NCI-H1436 (cell line): ENCODE results near the gene FAM3D.
"Not testable (repeated sequence)": the region's sequence is repeated elsewhere in the genome, so short reads cannot be mapped to it uniquely, and the experiment has no call there.

Experiments
- DNase-seq: peaks from one replicate; lab custom pipeline; 2025; lab: John Stamatoyannopoulos, UW

Gene FAM3D

DNA sequence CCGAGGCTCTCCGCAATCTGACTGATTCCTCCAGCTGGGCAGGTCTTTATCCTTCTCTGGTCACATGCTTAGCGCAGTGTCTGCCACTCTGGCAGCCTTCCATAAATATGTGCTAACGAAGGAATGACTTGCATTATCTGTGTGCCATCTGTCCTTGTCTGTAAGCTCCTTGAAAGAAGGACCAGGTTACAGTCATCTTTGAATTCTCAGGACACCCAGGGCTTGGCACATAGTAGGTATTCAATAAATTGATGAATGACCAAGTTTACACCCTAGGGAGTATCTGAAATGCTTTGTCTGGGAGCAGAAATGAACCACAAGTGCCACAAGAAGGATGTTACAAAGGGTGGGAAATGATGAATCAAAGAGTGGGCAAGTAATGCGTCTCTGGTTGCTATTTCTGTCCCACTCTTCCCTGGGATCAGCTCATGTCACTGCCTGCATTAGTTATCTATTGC is 16.5 kb upstream of the FAM3D start:
- DNase-seq, result no peak

DNA sequence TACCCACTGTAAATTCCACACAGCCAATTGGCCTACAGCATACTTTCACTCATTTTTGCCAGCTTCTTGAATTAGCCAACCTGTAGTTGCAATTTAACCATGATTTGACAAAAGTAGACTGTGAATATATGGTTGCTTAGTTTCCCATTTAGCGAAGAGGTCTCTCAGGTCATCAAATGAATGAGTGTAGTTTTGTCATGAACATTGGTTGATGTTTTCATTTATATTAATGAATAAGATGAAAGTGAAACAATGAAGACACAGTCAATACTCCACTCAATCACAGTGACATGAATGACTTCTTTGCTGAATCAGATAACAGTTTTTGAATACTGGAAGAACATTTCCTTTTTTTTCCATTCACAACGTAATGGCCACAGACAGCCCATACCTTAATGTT is 15.3 kb upstream of the FAM3D start:
- no peak for DNase-seq

DNA sequence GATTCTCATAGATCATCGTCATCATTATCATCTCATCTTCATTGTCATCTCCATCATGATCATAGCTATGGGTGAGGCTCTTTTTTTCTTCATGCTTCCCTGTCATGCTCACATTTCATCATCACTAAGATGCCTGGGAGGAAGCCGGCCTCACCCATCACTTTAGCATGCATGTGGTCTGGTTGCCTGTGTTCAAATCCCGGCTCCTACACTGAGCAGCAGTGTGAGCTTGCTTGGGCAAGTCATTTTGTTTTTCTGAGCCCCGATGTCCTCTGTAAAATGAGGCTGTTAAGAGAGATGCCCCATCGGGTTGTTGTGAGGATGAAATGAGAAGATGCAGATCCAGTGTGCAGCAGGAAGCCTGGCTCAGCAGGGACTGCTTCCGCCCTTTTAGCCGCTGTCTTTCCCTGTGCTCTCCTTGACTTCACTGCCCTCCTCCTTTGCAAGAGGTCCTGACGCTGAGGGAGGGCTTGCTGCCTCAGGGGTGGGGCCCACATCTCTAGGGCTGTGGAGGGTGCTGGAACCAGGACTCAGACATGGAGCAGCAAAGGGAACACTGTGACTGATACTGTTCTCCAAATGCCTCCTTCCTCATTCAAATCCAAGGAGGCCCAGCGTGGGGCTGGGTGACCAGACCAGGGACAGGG is 14.4 kb upstream of the FAM3D start:
- no peak for DNase-seq

DNA sequence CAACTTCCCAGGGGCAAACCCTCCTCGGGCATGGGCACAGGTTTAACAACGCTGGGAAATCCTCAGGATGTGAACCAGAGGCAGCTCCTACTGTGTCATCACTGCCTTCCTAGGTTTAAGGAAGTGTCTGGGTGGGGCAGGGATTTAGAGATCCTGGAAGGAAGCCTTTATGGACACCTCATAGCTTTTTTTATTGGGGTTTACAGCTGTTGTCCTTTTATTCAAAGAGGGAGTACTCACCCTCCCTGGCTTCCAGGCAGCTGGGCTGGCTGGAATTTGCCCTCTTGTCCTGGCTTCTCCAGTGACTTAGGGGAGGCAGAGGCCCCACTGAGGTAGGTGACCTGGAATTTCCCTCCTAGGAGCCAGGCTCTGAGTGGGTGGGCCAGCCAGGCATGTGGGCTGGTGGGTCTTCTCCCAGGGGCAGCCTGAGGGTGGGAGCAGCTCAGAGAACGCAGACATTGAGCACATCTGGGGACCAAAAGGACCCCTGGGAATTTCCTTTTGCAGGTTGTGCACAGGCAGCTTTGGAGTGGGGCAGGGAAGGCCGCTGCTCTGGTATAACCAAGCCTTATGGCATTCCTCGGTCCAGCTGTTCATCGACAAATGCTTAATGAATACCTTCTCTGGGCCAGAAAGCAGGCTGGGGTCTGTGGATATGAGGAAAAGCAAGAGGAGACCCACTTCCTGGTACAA is 13.5 kb upstream of the FAM3D start:
- no peak for DNase-seq

DNA sequence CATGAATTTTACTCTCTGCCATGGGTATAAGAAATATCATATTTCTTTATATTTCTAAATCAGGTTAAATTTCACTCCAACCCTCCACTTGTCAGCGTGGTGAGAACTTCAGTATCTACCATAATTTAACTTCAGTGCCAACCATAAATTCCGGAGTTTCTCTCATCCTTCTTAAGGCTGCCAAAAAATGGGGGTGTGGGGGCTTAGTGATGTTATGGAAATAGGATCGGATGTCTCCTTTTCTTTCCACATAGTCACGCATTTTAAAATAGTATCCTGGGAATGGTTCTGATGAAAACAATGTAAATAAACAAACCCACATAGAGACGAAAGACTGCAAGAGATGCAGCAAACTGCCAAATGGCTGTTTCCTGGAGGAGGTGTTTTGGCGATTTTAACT is 12.9 kb upstream of the FAM3D start:
- no peak for DNase-seq

DNA sequence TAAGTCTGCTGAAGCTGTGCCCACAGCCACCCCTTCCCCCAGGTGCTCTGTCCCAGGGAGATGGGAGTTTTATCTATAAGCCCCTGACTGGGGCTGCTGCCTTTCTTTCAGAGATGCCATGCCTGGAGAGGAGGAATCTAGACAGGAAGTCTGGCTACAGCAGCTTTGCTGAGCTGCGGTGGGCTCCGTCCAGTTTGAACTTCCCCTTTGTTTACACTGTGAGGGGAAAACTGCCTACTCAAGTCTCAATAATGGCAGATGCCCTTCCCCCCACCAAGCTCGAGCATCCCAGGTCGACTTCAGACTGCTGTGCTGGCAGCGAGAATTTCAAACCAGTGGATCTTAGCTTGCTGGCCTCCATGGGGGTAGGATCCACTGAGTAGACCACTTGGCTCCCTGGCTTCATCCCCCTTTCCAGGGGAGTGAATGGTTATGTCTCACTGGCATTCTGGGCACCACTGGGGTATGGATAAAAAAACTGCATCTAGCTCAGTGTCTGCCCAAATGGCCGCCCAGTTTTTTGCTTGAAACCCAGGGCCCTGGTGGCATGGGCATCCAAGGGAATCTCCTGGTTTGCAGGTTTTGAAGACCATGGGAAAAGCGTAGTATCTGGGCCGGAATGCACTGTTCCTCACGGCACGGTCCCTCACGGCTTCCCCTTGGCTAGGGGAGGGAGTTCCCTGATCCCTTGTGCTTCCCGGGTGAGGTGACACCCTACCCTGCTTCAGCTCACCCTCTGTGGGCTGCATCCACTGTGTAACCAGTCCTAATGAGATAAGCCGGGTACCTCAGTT is 11.8 kb upstream of the FAM3D start:
- not testable (repeated sequence) for DNase-seq

DNA sequence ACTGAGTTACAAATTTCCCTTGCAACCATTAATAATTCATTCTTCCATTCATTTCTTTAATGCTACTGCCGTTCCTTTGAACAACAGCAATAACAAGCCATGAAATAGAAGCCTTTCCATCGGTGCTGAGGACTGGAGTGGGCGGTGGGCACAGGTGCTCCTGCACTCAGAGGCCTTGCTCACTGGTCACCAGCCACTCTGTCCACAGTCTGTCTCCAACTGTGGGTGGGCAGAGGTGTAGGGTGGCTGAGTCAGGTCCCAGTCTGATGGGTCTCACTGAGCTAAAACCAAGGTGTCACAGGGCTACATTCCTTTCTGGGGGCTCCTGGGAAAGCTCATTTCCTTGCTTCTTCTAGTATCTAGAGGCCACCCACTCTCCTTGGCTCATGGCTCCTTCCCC is 6.3 kb upstream of the FAM3D start:
- DNase-seq, result no peak

DNA sequence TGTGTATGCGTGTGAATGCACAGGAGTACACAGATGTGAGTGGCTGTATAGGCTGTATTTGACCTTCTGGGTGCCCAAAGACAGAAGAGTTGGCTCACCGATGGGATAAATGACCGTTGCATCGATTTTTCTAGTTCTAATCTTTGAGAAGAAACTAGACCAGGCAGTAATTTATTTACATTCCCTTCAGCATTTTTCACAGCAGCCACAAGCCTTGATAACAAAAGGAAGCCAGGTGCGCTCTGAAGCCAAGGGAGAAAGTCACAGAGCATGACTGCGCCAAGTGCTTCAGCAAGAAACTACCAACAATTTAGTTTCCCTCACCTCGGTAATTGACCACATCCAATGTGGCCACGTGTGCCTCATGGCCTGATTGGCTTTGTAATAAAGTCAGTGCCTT is 5.9 kb upstream of the FAM3D start:
- no peak for DNase-seq

DNA sequence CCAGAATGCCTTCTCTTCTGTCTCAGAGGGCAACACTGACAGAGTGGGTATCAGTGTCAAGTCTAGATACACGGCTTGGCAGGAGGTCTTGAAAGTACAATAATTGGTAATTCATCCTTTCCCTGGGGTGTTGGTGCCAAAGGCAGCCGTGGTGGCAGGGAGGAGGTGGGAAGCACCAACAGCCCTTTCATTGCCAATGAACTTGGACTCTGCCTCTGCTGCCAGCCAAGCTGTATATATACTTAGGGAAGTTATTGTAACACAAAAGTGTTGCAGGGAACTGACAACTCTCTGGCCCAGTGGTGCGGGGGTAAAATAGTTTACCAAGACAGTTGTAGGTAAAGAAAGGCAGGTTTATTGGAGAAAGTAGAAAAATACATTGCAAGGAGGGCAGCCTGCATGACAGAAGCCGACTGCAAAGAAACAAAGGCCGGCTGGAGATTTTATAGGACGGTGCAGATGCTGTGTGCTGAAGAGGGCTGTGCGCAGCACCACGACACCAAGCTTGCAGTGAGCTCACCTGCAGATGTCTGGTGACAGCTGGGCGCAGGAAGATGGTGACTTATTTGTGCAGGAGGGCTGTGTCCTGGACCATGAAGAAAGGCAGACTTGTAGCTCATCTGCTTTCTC is 4.0 kb upstream of the FAM3D start:
- no peak for DNase-seq

DNA sequence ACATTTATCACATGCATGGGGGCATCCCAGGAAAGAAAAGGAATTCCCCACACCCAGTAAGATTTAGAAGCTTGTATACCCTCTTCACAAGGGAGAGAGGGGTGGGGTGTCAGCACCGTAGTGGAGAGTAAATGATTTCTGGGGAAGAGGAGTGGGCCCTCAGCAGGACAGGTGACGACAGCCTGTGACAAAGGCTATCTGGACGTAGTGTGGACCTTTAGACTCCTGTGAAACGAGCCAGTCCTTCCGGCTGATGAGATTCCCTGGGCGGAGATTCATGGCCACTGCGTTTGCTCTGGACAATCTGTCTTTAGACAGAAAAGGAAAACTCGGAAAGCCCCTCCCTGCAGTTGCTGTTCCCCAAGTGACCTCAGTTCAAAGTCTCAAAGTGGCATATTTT is 1.7 kb upstream of the FAM3D start:
- DNase-seq, result no peak

DNA sequence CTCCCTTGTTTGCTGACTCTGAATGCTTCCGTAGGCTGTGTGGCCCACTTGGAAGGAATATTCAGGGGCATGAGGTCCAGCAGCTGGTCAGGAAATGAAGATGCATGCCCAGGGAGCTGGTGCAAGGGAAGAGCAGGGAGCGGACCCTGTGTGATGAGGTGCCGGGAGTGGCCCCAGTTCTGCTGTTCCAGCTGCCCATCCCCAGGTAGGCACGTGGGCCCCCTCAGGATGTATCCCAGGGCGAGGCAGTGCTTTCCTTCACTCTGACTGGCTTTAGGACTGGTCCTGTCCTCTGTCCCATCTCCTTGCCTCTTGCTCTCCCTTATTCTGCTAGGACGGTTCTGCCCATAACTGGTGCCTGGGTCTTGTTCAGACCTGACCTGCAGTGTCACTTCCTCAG is 1.1 kb upstream of the FAM3D start:
- DNase-seq, result no peak

DNA sequence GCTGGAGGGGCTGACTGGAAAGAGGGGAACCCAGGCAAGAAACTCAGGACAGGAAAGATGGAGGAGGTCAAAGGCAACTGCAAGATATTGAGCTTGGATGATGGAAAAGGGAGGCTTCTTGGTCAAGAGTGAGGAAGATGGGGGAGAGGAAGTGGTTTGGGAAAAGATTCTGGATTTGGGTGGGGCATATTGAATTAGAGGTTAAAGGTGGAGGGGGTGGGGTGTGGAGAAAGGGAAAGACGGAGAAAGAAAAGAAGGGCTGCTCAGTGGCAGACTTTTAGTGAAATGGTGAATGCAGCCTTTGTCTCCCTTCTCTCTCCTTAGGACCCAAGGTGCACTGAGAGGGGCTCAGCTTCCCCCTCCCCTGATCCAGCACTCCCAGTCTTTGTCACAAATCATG is 655 bp upstream of the FAM3D start:
- DNase-seq, result no peak

DNA sequence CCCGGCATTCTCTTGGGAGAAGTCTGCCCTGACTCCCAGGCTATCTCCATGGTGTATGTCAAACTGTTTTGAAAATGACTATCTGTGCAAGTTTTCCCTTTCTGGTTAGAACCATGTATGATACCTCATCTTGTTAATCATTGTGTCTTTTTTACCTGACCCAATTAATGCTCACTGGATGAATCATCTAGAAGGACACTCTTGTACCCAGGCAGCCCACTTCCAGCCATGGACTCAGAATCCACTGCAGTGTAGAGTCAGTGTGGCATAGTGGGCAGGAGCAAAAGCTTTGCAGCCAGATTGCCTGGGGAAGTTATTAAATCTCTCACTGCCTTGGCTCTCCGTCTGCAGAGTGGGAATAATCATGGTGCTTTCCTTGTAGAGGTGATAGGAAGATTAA is 1.2 kb downstream of the FAM3D start:
- no peak for DNase-seq

DNA sequence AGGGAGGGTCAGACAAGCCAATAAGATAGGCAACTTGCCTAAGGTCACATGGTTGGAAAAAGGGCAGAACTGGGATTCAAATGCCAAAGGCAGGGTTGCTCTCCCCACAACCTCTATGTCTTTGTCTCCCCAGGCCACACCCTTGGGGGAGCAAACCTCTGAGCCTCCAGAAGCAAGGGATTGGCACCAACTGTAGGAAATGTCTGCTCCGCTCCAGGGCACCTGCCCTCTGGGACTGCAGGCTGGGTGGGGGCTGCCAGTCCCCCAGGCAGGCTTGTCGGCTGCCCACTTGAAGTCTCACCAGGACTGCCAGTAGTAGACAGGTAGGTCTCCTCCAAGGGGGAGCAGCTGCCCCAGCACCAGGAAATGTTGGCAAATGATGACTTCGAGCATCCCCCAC is 2.0 kb downstream of the FAM3D start:
- no peak for DNase-seq

DNA sequence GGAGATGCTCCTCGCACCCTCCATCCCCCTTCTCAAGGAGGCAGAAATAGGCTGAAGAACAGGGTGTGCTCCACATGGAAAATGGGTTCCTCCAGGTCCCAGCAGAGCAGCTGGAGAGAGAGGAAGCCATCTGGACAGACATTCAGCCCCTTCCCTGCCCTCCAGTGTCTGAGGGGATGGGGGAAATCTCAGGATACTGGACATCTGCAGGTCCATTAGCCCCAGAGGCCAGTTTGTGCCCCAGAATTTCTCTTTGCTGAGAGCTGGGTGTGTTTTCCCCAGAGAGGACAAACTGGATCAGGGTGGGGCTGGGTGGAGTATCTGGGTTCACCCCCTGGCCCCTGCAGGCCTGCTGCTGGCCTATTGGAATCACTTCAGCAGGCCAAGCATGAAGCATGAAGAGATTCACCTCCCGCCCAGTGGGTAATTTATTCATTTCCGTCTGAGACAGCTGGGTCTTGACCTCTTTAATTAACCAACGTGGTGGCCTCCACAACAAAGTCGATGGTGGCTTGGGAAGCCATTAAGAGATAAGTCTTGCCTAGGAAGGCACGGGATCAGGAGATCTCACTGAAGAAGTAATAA is 4.6 kb downstream of the FAM3D start:
- DNase-seq, result no peak

DNA sequence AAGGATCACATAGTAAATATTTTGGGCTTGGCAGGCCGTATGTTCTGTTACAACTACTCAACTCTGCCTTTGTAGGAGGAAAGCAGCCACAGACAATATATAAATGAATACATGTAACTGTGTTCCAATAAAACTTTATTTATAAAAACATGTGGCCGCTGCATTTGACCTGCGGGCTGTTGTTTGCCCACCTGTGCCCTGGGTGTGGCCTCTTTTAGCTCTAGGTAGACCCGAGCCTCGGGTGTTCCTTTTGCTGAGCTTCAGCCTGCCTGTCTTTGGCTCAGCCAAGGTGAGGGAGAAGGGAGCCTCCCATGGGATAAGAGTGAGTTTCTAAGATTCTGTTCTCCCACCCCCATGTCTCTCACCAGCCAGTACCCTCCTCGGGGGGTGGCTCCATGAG is 5.6 kb downstream of the FAM3D start:
- no peak for DNase-seq

DNA sequence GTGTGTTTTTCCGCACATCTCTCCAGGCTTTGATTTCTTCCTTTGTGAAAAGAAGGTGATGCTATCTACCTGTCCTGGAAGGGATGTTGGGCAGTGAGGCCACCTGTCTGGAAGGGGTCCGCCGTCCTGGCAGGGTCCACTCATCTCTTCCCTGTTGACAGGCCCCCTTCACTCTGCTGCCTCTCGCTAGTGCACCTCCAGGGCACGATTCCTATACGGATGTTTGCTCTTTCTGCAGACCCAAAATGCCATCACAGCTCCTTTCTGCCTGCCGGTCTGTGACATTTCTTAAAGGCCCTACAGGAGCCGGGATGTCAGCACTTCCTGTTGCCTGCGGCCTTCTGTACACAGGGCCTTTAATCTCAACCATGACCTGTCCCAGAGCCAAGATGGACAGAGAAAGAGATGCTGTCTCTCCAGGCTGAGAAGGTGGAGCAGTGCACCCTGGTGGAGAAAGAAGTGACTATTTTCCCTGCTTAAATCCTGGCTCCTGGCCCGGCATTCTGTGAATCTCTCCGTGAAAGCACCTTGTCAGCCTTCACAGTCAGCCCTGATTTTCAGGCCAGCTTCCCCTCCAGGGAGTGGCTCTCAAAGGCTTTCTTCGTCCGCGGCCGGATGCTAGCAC is 7.4 kb downstream of the FAM3D start:
- DNase-seq, result no peak

DNA sequence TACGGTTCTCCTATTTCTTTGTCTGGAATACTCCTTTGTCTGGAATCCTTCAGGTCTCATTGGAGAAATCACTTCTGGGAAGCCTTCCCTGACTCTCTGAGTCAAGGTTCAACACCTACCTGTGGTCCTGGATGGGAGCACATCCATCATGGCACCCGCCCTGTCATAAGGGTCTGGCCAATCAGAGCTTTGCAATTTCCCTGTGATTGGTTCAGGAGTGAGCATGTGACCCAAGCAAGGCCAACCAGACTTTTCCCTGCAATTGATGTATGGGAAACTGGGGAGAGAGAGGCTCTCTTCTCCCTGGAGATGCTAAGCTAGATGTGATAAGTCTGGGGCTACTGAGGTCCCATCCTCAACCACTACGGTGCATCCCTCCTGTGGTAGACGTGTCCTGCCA is 8.1 kb downstream of the FAM3D start:
- DNase-seq, result no peak

DNA sequence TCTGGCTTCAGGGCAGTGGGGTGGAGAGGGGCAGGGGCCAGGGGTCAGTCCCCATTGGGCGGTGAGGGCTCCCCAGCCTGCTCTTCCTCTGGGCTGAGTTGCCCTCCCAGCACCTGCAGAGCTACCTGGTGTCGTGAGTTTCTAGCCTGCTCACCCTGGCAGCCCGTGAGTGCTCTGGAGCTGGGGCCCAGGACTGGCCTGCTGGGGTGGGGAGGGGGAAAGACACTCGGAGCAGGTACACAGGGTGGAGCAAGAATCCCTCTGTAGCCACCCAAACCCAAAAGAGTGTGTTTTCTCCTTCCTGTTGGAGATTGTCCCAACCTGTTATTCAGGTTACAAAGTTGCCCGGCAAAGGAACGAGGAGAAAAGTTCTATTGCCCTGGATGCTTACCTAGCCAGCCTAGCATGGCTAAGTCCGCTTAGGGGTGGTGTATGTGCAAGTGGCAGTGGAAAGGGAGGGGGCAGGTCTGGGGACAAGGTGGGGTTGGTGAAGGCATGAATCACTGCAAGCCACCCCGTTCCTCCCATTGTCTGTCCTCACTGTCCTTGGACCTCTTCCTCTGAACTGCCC is 8.9 kb downstream of the FAM3D start:
- DNase-seq, result no peak

DNA sequence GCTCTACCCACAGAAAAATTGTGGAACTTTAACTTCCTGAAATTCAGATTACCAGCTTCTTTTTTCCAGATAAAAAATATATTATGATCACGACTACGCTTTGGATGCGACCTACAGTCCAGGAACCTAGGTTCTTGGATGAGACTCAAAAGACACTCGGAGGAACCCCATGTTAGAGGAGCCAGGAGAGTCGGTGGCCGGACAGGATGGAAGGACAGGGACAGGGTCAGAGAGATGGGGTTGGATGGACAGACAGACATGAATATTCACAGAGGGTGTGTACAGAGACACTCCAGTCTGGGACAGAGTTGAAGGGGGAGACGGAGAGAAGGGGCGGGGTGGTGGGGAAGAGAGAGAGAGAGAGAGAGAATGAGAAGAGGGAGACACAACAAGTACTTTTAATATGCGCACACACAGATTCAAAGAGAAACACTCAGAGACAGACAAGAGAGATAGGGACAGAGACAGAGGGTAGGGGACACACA is 9.5 kb downstream of the FAM3D start:
- no peak for DNase-seq

DNA sequence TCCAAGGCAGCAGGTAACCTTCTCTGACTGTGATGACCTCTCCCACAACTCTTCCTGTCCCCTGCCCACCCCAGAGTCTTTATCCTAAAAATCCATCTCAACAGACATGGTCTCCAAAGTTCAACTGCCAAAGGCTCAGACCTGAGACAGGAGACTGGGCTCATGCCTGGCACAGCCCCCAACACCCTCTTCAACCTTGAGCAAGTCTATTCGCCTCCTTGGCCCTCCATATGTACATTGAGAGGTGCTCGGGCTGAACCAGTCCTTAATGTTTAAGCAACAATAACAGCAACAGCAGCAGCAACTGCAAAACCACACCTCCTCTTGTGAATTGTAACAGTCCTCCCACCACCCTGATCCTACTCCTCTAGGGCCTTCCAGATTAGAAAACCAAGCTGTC is 9.9 kb downstream of the FAM3D start:
- DNase-seq, result no peak
